Esophagus squamous epithelium (tissue), 5 donors: ENCODE results near the gene SPINK1. TPM values are rescaled to one million over a fixed set of nuclear protein-coding genes. Genes with fewer than 3 reads are reported as not detected.

ENCODE experiments used
- DNase-seq: peaks from one replicate; lab custom pipeline; 2025; lab: John Stamatoyannopoulos, UW
- H3K27ac ChIP-seq, 4 donors: fragments of 200-600 bp; sonication (generic); one replicate each; pipeline ENCODE4 v1.5.1; 2016 to 2019; ENCODE audit warnings: mild to moderate bottlenecking in 1 of 4
- H3K27me3 ChIP-seq, 4 donors: fragments of 200-600 bp; sonication (generic); 1 replicate in 3 of 4; 2 replicates in 1 of 4; pipeline versions ENCODE4 v1.5.1 to v1.6.0; 2017 to 2021; ENCODE audit warnings: antibody characterized with exemption in 1 of 4
- H3K36me3 ChIP-seq, 3 donors: fragments of 200-600 bp; sonication (generic); one replicate each; pipeline ENCODE4 v1.5.1; 2016 to 2019
- H3K4me1 ChIP-seq, 3 donors: fragments of 200-600 bp; sonication (generic); one replicate each; pipeline ENCODE4 v1.5.1; 2017 to 2019
- H3K4me3 ChIP-seq, 4 donors: fragments of 200-600 bp; sonication (generic); 1 replicate in 3 of 4; 2 replicates in 1 of 4; pipeline ENCODE4 v1.5.1; 2016 to 2019; ENCODE audit warnings: mild to moderate bottlenecking in 2 of 4, moderate library complexity in 1 of 4
- H3K9me3 ChIP-seq, 3 donors: fragments of 200-600 bp; sonication (generic); one replicate each; pipeline ENCODE4 v1.5.1; 2016 to 2019
- CTCF ChIP-seq, 6 experiments: fragments of 450-650 bp in 4 of 6; fragments of 200-600 bp in 2 of 6; sonication (generic) in 2 of 6; IDR thresholded peaks; one replicate each; pipeline ENCODE4 v1.5.1; 2016 to 2019; ENCODE audit warnings: antibody characterized with exemption in 6 of 6, mild to moderate bottlenecking in 4 of 6, moderate library complexity in 4 of 6
- POLR2A ChIP-seq, 4 donors: fragments of 450-650 bp; IDR thresholded peaks; one replicate each; pipeline ENCODE4 v1.6.1; 2017; ENCODE audit warnings: antibody characterized with exemption in 4 of 4, mild to moderate bottlenecking in 4 of 4, moderate library complexity in 3 of 4
- WGBS, 2 donors: methylation state at CpG; one replicate each; pipeline ENCODE4 v1.1.5; 2018; 5-methylcytosine and 5-hydroxymethylcytosine counted together
- intact Hi-C: fragments of 100-400 bp; cut with DNase I; formaldehyde crosslinking; loops from one replicate; pipeline ENCODE4 v1.15.0; 2022
- total RNA-seq, 4 donors: library from RNA; depleted of rRNA; stranded (reverse); fragments of >200 nt; gene quantifications; one replicate each; pipeline ENCODE4 v1.1.0, GENCODE V29; 2016
- donor health status: DM: yes; HTN: yes; CAD: no.

SPINK1 gene
- total RNA-seq, 4 donors from 2014 or later = not detected

DNA sequence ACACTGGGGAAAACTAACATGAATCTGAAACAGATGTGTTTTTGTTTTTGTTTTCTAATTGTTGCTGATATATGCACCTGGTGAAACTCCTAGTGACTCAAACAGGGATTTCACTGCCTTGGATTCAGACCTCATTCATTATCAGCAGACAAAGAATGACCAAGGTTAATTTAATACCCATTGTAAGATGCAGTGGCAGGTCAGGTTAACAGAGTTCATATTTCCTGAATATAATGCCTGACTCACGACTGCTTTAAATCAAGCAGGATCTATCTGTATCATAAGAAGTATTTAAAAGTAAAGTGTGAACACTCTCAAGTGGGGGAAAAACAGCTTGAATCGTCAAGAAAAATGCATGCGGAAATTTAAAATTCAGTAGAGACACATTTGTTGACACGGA is 54.5 kb downstream of the SPINK1 start:
- WGBS, 2 donors = 83 to 85% methylated on average over 4 of the region's 4 CpGs
- H3K27ac ChIP-seq = no peak overlapping the region
- DNase-seq = no peak
- intact Hi-C loops = no loop called here
- H3K27me3 ChIP-seq = peaks cover 0 to 4% (median 0%) of the 10 kb centered on the region in 4 donors
- no peaks in the 10 kb centered on the region for H3K9me3 ChIP-seq
- no peak overlapping the region for H3K4me3 ChIP-seq
- peaks cover 0 to under 1% (median 0%) of the 10 kb centered on the region in 3 donors for H3K4me1 ChIP-seq
- TF ChIP-seq CTCF (IDR thresholded peaks at IDR 0.05) (no peak), POLR2A (IDR thresholded peaks at IDR 0.05) (no peak)
- H3K36me3 ChIP-seq = no peaks in the 10 kb centered on the region

Other genes starting within 250 kb of the SPINK1 start
- gene JAKMIP2, start 48.9 kb downstream of the SPINK1 start, total RNA-seq = 1 to 10 TPM in 1 of 4 donors, under 1 TPM in 2, not detected in 1; 0.09 to 2.9 (median 0.18) TPM
- gene SCGB3A2, start 47.0 kb upstream of the SPINK1 start, total RNA-seq = not detected
- not detected for gene C5orf46, start 74.9 kb upstream of the SPINK1 start, total RNA-seq
- gene SPINK5, start 232.3 kb upstream of the SPINK1 start, total RNA-seq = 100 to 1,000 TPM; 550 to 961 (median 863) TPM